Coronary artery (tissue), 2 donors: ENCODE data around the gene GRHL3.

Source experiments
- DNase-seq: peaks from one replicate; pipeline ENCODE4 v3.0.0-alpha.2; 2017; ENCODE audit warnings: low spot score
- H3K27ac ChIP-seq, 2 donors: fragments of 200-600 bp; sonication (generic); one replicate each; pipeline ENCODE4 v1.5.1; 2016 to 2019
- H3K4me3 ChIP-seq: fragments of 200-600 bp; sonication (generic); 2 replicates; pipeline ENCODE4 v1.5.1; 2016; ENCODE audit warnings: mild to moderate bottlenecking, moderate library complexity
- TF ChIP-seq, protein P1 (sequence below): fragments of 200-600 bp; sonication (generic); IDR thresholded peaks from one replicate; pipeline ENCODE4 v1.5.1; 2019; ENCODE audit warnings: antibody characterized with exemption

Gene GRHL3

DNA sequence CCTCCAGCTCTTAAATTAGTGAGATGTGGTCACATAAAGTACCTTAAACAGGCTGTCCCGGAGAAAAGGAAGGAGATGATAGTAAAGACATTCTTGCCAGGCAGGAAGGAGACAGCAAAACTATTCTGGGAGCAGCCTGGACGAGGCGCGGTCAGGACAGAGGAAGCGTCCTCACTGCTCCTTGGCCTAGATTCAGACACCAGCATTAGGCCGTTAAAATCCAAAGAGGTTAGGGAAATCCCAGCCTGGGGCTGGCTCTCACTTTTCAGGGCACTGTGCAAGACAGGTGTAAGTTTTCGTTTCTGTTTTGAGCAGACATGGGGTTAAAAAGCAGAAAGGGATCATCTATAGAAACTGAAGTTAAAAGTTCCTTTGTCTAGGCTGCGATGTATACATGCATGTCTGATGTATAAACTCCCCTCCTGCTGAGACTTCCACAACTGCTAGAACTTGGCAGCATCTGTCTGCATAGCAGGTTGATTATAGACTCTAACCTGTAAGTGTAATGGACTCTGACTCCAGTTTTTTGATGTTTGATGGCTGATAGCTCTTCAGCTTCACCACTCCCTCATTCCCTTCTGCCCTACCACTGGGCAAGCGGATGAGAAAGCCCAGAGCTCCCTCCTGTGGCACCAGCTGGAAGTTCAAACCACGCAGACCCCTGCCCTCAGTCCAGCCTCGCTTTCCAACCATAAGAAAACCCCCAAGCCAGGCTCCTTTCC, 72.9 kb downstream of the GRHL3 start:
- H3K4me3 ChIP-seq, result peak overlapping the region; percentile 24

DNA sequence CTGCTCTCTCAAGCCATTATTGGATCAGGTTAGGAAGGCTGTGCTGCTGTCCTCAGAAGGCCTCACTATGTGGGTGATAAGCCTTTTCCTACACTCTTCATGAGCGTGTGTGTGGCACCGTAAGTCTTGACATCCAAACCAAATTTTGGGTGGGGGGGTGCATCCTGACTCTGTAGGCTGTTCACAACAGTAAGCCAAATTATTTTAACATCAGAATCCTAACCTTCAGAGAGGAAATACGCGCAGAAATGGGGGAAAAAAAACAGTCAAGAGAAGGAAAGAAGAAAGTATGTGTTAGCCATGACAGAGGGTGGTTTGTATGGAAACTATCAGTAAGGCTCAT, 73.4 kb downstream of the GRHL3 start:
- Histone ChIP-seq H3K4me3 (no peak overlapping the region), H3K27ac (peak overlapping the region in 1 of 2 donors; percentile 72)
- no peak for DNase-seq
- TF ChIP-seq, protein P1, sequence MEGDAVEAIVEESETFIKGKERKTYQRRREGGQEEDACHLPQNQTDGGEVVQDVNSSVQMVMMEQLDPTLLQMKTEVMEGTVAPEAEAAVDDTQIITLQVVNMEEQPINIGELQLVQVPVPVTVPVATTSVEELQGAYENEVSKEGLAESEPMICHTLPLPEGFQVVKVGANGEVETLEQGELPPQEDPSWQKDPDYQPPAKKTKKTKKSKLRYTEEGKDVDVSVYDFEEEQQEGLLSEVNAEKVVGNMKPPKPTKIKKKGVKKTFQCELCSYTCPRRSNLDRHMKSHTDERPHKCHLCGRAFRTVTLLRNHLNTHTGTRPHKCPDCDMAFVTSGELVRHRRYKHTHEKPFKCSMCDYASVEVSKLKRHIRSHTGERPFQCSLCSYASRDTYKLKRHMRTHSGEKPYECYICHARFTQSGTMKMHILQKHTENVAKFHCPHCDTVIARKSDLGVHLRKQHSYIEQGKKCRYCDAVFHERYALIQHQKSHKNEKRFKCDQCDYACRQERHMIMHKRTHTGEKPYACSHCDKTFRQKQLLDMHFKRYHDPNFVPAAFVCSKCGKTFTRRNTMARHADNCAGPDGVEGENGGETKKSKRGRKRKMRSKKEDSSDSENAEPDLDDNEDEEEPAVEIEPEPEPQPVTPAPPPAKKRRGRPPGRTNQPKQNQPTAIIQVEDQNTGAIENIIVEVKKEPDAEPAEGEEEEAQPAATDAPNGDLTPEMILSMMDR, result no peak

More for the DNA sequence above, 72.9 kb downstream of the GRHL3 start:
- peak overlapping the region; percentile 69 to 72 for H3K27ac ChIP-seq
- no peak for DNase-seq
- TF ChIP-seq, protein P1, result no peak

DNA sequence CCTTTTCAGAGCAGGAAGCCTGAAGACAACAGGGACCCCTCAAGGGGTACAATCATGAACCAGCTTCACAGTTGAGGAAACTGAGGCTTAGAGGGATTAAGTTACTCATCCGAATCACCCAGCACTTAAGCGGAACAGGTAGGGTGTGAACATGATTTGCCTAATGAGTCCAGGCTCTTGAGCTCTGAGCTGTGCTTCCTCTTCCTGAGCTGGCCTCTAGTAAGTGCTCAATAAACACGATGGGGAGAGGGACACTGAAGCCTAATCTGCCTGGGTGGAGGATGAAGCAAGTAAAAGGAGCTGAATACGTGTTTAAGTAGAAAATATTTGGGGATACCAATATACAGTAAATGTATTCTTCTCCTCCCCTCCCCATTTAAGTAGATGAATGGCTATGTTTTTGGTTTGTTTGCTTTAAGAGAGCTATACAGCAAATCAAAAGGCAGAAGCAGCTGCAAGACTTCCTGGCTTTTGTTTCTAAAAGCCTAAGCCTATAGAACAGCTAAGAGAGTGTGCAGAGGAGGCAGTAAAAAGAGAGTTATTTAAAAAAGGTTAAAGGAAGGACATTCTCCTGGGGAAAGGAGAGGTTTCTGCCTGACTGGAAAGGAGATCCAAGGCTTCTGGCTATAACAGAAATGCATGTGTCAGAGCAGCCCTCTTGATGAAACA, 74.0 kb downstream of the GRHL3 start:
- H3K27ac ChIP-seq, result no peak overlapping the region

DNA sequence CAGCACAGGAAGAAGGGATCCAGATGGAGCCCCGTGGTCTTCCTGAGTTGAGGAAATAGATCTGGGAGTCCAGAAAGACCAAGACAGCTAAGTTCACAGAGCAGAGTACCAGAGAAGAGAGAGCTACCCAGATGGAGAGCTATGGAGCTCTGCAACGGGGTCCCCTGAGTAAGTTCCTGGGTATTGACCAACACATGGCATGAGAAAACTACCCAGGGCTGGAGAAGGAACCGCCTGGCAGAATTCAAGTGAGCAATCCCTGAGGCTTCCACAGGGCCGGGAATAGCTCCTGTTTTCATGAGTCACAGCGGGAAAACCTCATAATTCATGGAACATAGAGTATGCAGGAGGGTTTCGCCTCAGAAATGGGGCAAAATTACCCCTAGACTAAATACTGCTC, 74.7 kb downstream of the GRHL3 start:
- DNase-seq, result no peak
- TF ChIP-seq, protein P1, result no peak
- Histone ChIP-seq H3K27ac (no peak overlapping the region), H3K4me3 (no peak overlapping the region)

More for the DNA sequence above, 74.0 kb downstream of the GRHL3 start:
- H3K4me3 ChIP-seq, result no peak overlapping the region
- TF ChIP-seq, protein P1, result no peak
- no peak for DNase-seq

DNA sequence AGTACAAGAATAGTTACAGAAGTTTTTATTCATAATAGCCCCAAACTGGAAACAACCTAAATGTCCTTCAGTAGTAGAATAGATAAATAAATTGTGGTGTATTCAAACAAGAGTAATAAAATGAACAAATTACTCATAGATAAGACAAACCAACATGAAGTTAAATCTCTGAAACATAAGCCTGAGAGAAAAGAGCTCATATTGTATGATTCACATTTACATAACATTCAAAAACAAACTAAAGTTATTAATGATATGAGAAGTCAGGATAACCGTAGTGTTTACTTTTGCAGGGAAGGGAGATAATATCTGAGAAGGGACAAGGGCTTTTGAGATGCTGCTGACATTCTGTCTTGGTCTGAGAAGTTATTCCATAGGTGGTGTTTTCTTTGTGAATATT, 80.9 kb downstream of the GRHL3 start:
- TF ChIP-seq, protein P1, result no peak
- no peak overlapping the region for H3K27ac ChIP-seq

DNA sequence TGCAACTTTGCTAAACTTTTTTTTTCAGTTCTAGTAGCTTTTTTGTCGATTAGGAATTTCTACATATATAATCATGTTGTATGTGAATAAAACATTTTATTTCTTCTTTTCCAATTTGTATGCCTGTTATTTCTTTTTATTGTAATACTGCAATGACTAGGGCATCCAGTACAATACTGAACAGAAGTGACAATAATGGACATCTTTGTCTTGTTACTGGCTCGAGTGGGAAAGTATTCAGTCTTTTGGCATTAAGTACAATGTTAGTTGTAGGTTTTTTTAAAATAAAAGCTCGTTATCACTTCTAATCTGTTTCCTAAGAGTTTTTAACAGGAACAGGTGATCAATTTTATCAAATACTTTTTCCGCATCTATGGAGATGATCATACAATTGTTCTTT, 84.6 kb downstream of the GRHL3 start:
- TF ChIP-seq, protein P1, result no peak
- DNase-seq, result no peak
- H3K4me3 ChIP-seq, result no peak overlapping the region
- H3K27ac ChIP-seq, result no peak overlapping the region

More for the DNA sequence above, 80.9 kb downstream of the GRHL3 start:
- H3K4me3 ChIP-seq, result no peak overlapping the region
- DNase-seq, result no peak
